NCI-H82 treated with DMSO at 0.1 percent for 48 hours (cell line): Measurements from ENCODE around the gene C12orf60.
"Not testable (repeated sequence)": the region's sequence is repeated elsewhere in the genome, so short reads cannot be mapped to it uniquely, and the experiment has no call there.

Experiments
- DNase-seq: peaks from one replicate; lab custom pipeline; 2025; ENCODE audit not compliant: unreplicated experiment; lab: John Stamatoyannopoulos, UW

C12orf60 gene

GRCh38 chr12:14803011-14803829 lies at the start of gene C12orf60, which contains the start of gene WBP11:
C12orf60 (plus strand) TSS chr12:14803670; CDS start chr12:14822936, 19,266 bp downstream.
WBP11 (minus strand) TSS chr12:14803478; CDS start chr12:14801383, 2,095 bp downstream.
- DNase-seq: peak; percentile 99

- no peak for DNase-seq
Observed at GRCh38 chr12:14756334-14757143, 46.9 kb upstream of the C12orf60 start.

- not testable (repeated sequence) for DNase-seq
Observed at GRCh38 chr12:14759711-14760280, 43.7 kb upstream of the C12orf60 start.

- DNase-seq: no peak
Observed at GRCh38 chr12:14765398-14765797, 38.1 kb upstream of the C12orf60 start.

GRCh38 chr12:14766020-14766419 lies 37.5 kb upstream of the C12orf60 start:
- not testable (repeated sequence) for DNase-seq

- no peak for DNase-seq
Observed at GRCh38 chr12:14766649-14767215, 36.7 kb upstream of the C12orf60 start.

GRCh38 chr12:14767617-14768016 lies 35.9 kb upstream of the C12orf60 start:
- no peak for DNase-seq

GRCh38 chr12:14768823-14769405 lies 34.6 kb upstream of the C12orf60 start:
- DNase-seq: no peak

- peak; percentile 61 for DNase-seq
Observed at GRCh38 chr12:14769466-14769968, 34.0 kb upstream of the C12orf60 start.

- peak; percentile 81 for DNase-seq
Observed at GRCh38 chr12:14769969-14770495, 33.4 kb upstream of the C12orf60 start.

- peak; percentile 78 for DNase-seq
Observed at GRCh38 chr12:14770496-14771461, 32.7 kb upstream of the C12orf60 start.

GRCh38 chr12:14771651-14772137 lies 31.8 kb upstream of the C12orf60 start:
- no peak for DNase-seq

GRCh38 chr12:14772946-14773345 lies 30.5 kb upstream of the C12orf60 start:
- no peak for DNase-seq

GRCh38 chr12:14773685-14774073 lies 29.8 kb upstream of the C12orf60 start:
- DNase-seq: no peak

GRCh38 chr12:14774074-14774905 lies 29.2 kb upstream of the C12orf60 start:
- peak; percentile 8 for DNase-seq

- no peak for DNase-seq
Observed at GRCh38 chr12:14774906-14775635, 28.4 kb upstream of the C12orf60 start.

GRCh38 chr12:14775636-14775980 lies 27.9 kb upstream of the C12orf60 start:
- no peak for DNase-seq
